H1 (cell line): Measurements from ENCODE around the gene WASL. TPM values are rescaled to one million over a fixed set of nuclear protein-coding genes. Genes with fewer than 3 reads are reported as not detected.

Experiments used
- CTCF ChIA-PET: fragments of 300-600 bp; sonication (Branson Sonifier 250); formaldehyde crosslinking; loops from one replicate; lab custom pipeline; 2021; ENCODE audit not compliant: partially characterized antibody; lab: Charles Lee
- POLR2A ChIA-PET: fragments of 300-600 bp; sonication (Branson Sonifier 250); formaldehyde crosslinking; loops from one replicate; lab custom pipeline; 2021; ENCODE audit warnings: inconsistent platforms; ENCODE audit not compliant: partially characterized antibody; lab: Charles Lee
- DNase-seq, 2 experiments: peaks; one replicate each; pipeline versions ENCODE4 v3.0.0 to v3.0.0-alpha.2; 2010 to 2022; ENCODE audit warnings: low spot score in 2 of 2, low read depth in 1 of 2, mixed read lengths in 1 of 2
- FAIRE-seq: peaks from 2 replicates; lab custom pipeline; 2011; peaks lifted over from hg19 to GRCh38; lab: Jason Lieb, UNC
- H2AFZ ChIP-seq: 2 replicates; pipeline ENCODE4 v1.8.1; 2012; ENCODE audit warnings: low read length, inconsistent platforms
- H2AK5ac ChIP-seq: 2 replicates; pipeline ENCODE4 v1.6.1; 2013; ENCODE audit warnings: low read depth, low read length
- H2BK120ac ChIP-seq: replicated peaks from 2 replicates; pipeline ENCODE3; 2013; ENCODE audit warnings: low read depth, low read length, inconsistent platforms
- H2BK12ac ChIP-seq: 2 replicates; pipeline ENCODE4 v1.6.1; 2013; ENCODE audit warnings: low read depth, low read length
- H2BK15ac ChIP-seq: 2 replicates; pipeline ENCODE4 v1.6.1; 2013; ENCODE audit warnings: low read length
- H2BK20ac ChIP-seq: 2 replicates; pipeline ENCODE4 v1.6.1; 2013; ENCODE audit warnings: low read length
- H2BK5ac ChIP-seq: 2 replicates; pipeline ENCODE4 v1.6.1; 2013; ENCODE audit warnings: low read depth, low read length
- H3K14ac ChIP-seq: 2 replicates; pipeline ENCODE4 v1.6.1; 2013; ENCODE audit warnings: inconsistent platforms; ENCODE audit not compliant: insufficient read length
- H3K18ac ChIP-seq: 2 replicates; pipeline ENCODE4 v1.6.1; 2013; ENCODE audit warnings: low read length; ENCODE audit errors: extremely low read depth
- H3K23ac ChIP-seq: 2 replicates; pipeline ENCODE4 v1.6.1; 2013; ENCODE audit warnings: inconsistent platforms; ENCODE audit not compliant: insufficient read length
- H3K23me2 ChIP-seq: 2 replicates; pipeline ENCODE4 v1.6.1; 2013; ENCODE audit warnings: low read depth, low read length
- H3K27ac ChIP-seq: 2 replicates; pipeline ENCODE4 v1.6.1; 2011; ENCODE audit warnings: low read depth, low read length, inconsistent platforms
- H3K27me3 ChIP-seq, 4 experiments: replicated peaks in 1 of 4; 1 replicate in 1 of 4; 2 replicates in 3 of 4; pipeline versions ENCODE4 v1.6.1 to v1.8.1; 2011 to 2013; ENCODE audit warnings: low read length in 3 of 4, mild to moderate bottlenecking in 3 of 4, inconsistent platforms in 2 of 4, mixed read lengths in 2 of 4, moderate library complexity in 1 of 4; ENCODE audit not compliant: control insufficient read depth in 3 of 4, insufficient read depth in 3 of 4; ENCODE audit errors: extremely low read depth in 1 of 4
- H3K36me3 ChIP-seq, 4 experiments: 2 replicates each; pipeline versions ENCODE4 v1.6.1 to v1.8.1; 2011 to 2013; ENCODE audit warnings: mild to moderate bottlenecking in 4 of 4, low read length in 3 of 4, moderate library complexity in 2 of 4, control low read depth in 1 of 4, inconsistent platforms in 1 of 4; ENCODE audit not compliant: insufficient read depth in 4 of 4, control insufficient read depth in 2 of 4
- H3K4ac ChIP-seq: replicated peaks from 2 replicates; pipeline ENCODE3; 2013; ENCODE audit warnings: low read length, low read depth, mixed read lengths, inconsistent platforms; ENCODE audit not compliant: insufficient read length
- H3K4me1 ChIP-seq, 4 experiments: replicated peaks in 1 of 4; 1 replicate in 1 of 4; 2 replicates in 3 of 4; pipeline versions ENCODE4 v1.6.1 to v1.8.1; 2011 to 2013; ENCODE audit warnings: low read length in 3 of 4, inconsistent platforms in 2 of 4, mixed read lengths in 1 of 4; ENCODE audit not compliant: insufficient read depth in 4 of 4, control insufficient read depth in 3 of 4
- H3K4me2 ChIP-seq, 2 experiments: 2 replicates each; pipeline versions ENCODE4 v1.6.1 to v1.8.1; 2011 to 2013; ENCODE audit warnings: low read depth in 2 of 2, low read length in 2 of 2, control low read depth in 1 of 2, inconsistent platforms in 1 of 2, mild to moderate bottlenecking in 1 of 2; ENCODE audit not compliant: insufficient read depth in 1 of 2
- H3K4me3 ChIP-seq, 4 experiments: fragments of 200-600, 300-600 bp in 1 of 4; sonication (generic), shearing (Covaris generic), sonication (Bioruptor Twin) in 1 of 4; 2 replicates each; pipeline versions ENCODE4 v1.5.1 to v1.8.1; 2011 to 2016; ENCODE audit warnings: low read length in 4 of 4, low read depth in 3 of 4, control low read depth in 2 of 4, inconsistent platforms in 2 of 4, mild to moderate bottlenecking in 2 of 4, mixed read lengths in 1 of 4, moderate library complexity in 1 of 4; ENCODE audit not compliant: insufficient read depth in 2 of 4; ENCODE audit errors: extremely low read depth in 1 of 4
- H3K56ac ChIP-seq: replicated peaks from 2 replicates; pipeline ENCODE3; 2013; ENCODE audit warnings: low read depth, mild to moderate bottlenecking, mixed read lengths, low read length, inconsistent platforms; ENCODE audit not compliant: insufficient read length
- H3K79me1 ChIP-seq: 2 replicates; pipeline ENCODE4 v1.6.1; 2013; ENCODE audit warnings: low read depth, low read length, control low read depth
- H3K79me2 ChIP-seq, 2 experiments: 2 replicates each; pipeline versions ENCODE4 v1.6.1 to v1.8.1; 2012 to 2013; ENCODE audit warnings: low read length in 2 of 2, mild to moderate bottlenecking in 2 of 2, inconsistent platforms in 1 of 2; ENCODE audit not compliant: insufficient read depth in 2 of 2, control insufficient read depth in 1 of 2
- H3K9ac ChIP-seq, 4 experiments: replicated peaks in 1 of 4; 1 replicate in 1 of 4; 2 replicates in 3 of 4; pipeline versions ENCODE4 v1.6.1 to v1.8.1; 2011 to 2013; ENCODE audit warnings: low read depth in 3 of 4, low read length in 3 of 4, control low read depth in 2 of 4, mild to moderate bottlenecking in 2 of 4, moderate library complexity in 2 of 4, inconsistent platforms in 1 of 4; ENCODE audit errors: extremely low read depth in 1 of 4
- H3K9me3 ChIP-seq, 2 experiments: 2 replicates each; pipeline versions ENCODE4 v1.6.1 to v1.8.1; 2012 to 2013; ENCODE audit warnings: mild to moderate bottlenecking in 2 of 2, moderate library complexity in 2 of 2, control low read depth in 1 of 2, inconsistent platforms in 1 of 2, low read depth in 1 of 2, low read length in 1 of 2, mixed read lengths in 1 of 2; ENCODE audit not compliant: insufficient read depth in 2 of 2
- H4K20me1 ChIP-seq, 2 experiments: replicated peaks in 1 of 2; 2 replicates each; pipeline versions ENCODE3 to v1.8.1; 2011 to 2013; ENCODE audit warnings: inconsistent platforms in 2 of 2, low read length in 2 of 2, mild to moderate bottlenecking in 1 of 2; ENCODE audit not compliant: insufficient read depth in 2 of 2, control insufficient read depth in 1 of 2
- H4K5ac ChIP-seq: 2 replicates; pipeline ENCODE4 v1.6.1; 2013; ENCODE audit warnings: low read length, low read depth, mixed read lengths, inconsistent platforms; ENCODE audit not compliant: insufficient read length
- H4K8ac ChIP-seq: 2 replicates; pipeline ENCODE4 v1.8.0; 2013; ENCODE audit warnings: mild to moderate bottlenecking, moderate library complexity, low read length, inconsistent platforms; ENCODE audit not compliant: insufficient read depth; ENCODE audit errors: extremely low read depth
- H4K91ac ChIP-seq: replicated peaks from 2 replicates; pipeline ENCODE3; 2013; ENCODE audit warnings: low read length, mixed read lengths, inconsistent platforms; ENCODE audit not compliant: insufficient read length
- CBX5 ChIP-seq: fragments of 300-800, 300-1000 bp; sonication (generic); IDR thresholded peaks from 2 replicates; pipeline ENCODE4 v1.7.1; 2016; ENCODE audit warnings: antibody characterized with exemption, low read length, low read depth
- CREB1 ChIP-seq: IDR thresholded peaks from 2 replicates; pipeline ENCODE4 v1.6.1; 2012; ENCODE audit warnings: inconsistent platforms
- CTBP2 ChIP-seq: IDR thresholded peaks from 2 replicates; pipeline ENCODE4 v1.7.0; 2011; ENCODE audit warnings: borderline replicate concordance, mild to moderate bottlenecking, moderate library complexity, mixed read lengths, low read length; ENCODE audit not compliant: insufficient read depth, insufficient read length
- EGR1 ChIP-seq: IDR thresholded peaks from 2 replicates; pipeline ENCODE4 v1.6.1; 2011; ENCODE audit warnings: low read depth, low read length, borderline replicate concordance
- RXRA ChIP-seq: IDR thresholded peaks from 2 replicates; pipeline ENCODE4 v1.6.1; 2011; ENCODE audit warnings: low read depth, mild to moderate bottlenecking, low read length, moderate library complexity; ENCODE audit not compliant: insufficient read depth
- SIX5 ChIP-seq: IDR thresholded peaks from 2 replicates; pipeline ENCODE4 v1.6.1; 2011; ENCODE audit warnings: mild to moderate bottlenecking, low read depth, low read length
- SUZ12 ChIP-seq: fragments of 200-600 bp; sonication (generic); IDR thresholded peaks from 2 replicates; pipeline ENCODE4 v1.6.1; 2012; ENCODE audit warnings: mild to moderate bottlenecking, inconsistent platforms, low read length, moderate library complexity, mixed read lengths
- WGBS, 2 experiments: shearing (Covaris generic) in 1 of 2; methylation state at CpG; one replicate each; pipeline versions ENCODE4 v1.1.6 to v1.1.7; 2013 to 2015; ENCODE audit warnings: low lambda C conversion rate in 2 of 2, mixed read lengths in 2 of 2, inconsistent platforms in 1 of 2, low coverage in 1 of 2, missing lambda C conversion rate in 1 of 2; ENCODE audit not compliant: insufficient replicate concordance in 2 of 2, insufficient coverage in 1 of 2, insufficient read length in 1 of 2; ENCODE audit errors: extremely low coverage in 1 of 2, missing lambda C conversion rate in 1 of 2; 5-methylcytosine and 5-hydroxymethylcytosine counted together
- polyA plus RNA-seq, 7 experiments: library from polyadenylated mRNA; depleted of rRNA in 3 of 7; stranded (reverse) in 5 of 7; unstranded in 2 of 7; fragments of >200 nt in 5 of 7; fragments of 200-250 nt in 2 of 7; gene quantifications; 1 replicate in 5 of 7; 2 replicates in 1 of 7; 4 replicates in 1 of 7; pipeline versions ENCODE4 v1.2.1 to v1.2.3, GENCODE V29; 2011 to 2013; ENCODE audit warnings: missing spikeins in 2 of 7, mixed read lengths in 2 of 7
- total RNA-seq: library from RNA; stranded (reverse); fragmentation: NEBNext Ultra II Directional; extraction: Animal tissue kit (Norgen Biotek cat#: 25700); gene quantifications from 2 replicates; pipeline ENCODE4 v1.2.1, GENCODE V29; 2021

WASL gene
- total and polyA plus RNA-seq, 2 of the 8 experiments (the other 6 are each of a cell fraction or from before 2014, with no cell fraction given) = 7.7 to 38.9 TPM

DNA sequence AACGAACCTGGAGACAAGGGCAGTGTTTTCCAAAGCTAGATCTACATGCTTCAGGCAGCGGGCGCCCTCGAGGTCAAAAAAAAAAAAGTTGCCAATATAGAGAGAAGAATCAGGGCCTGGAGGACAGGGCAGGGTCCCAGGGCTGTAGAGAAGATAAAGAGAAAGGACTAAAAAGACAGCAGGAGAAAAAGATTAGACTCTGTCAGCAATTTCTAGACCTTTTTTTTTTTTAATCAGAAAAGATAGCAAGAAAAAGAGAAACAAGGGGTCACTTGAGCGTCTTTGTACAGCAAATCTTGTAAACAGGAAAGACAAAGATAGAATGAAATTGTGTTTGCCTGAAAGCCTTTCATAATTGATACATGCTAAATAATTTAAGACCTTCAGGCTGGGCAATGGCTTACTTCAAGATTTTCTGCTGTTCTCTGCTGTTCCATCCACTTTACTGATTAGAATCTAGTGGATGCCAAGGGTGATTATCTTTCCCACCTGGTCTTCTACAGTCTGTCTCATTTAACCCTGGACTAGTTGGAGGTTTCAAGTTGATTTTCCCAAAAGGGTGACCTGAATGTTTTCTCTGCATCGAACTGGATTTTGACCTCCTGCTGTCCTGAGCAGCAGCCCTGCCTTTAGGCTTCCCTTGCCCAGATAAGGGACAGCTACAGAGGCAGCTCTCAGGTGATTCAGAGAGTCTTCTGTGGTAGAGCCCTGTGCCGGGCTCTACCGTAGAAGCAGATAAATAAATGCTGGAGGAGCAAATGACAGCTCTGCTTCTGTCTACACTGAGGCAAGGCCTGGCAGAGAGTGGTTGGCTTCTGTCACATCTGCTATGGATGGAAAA lies 88.1 kb downstream of the WASL start:
- H3K23me2 ChIP-seq = no peaks in the 10 kb centered on the region
- H3K14ac ChIP-seq = no peak overlapping the region
- H3K9ac ChIP-seq = no peak overlapping the region
- CTCF ChIA-PET = interaction anchor here (0.7 to 2.0 kb wide), 6 partner anchors 11 to 205 kb away, joined by 3 to 5 read pairs (median 4); no protein-coding TSS in a partner anchor
- H3K4ac ChIP-seq = no peak overlapping the region
- H3K27me3 ChIP-seq = no peaks in the 10 kb centered on the region
- no peak overlapping the region for H3K23ac ChIP-seq
- no peak overlapping the region for H4K91ac ChIP-seq
- H3K27ac ChIP-seq = no peak overlapping the region
- no peak overlapping the region for H3K4me3 ChIP-seq
- no peak overlapping the region for H3K4me2 ChIP-seq
- no peak for TF ChIP-seq SUZ12
- no peak for TF ChIP-seq CTBP2
- no peak for TF ChIP-seq RXRA
- no peak for TF ChIP-seq CBX5
- no peak for TF ChIP-seq EGR1
- TF ChIP-seq CREB1 = no peak
- TF ChIP-seq SIX5 = no peak
- POLR2A ChIA-PET = interaction anchor here (0.7 to 1.6 kb wide), 2 partner anchors 11 to 205 kb away, joined by 4 to 6 read pairs; no protein-coding TSS in a partner anchor
- H3K79me1 ChIP-seq = no peaks in the 10 kb centered on the region
- no peak overlapping the region for H4K8ac ChIP-seq
- no peak overlapping the region for H4K5ac ChIP-seq
- no peak overlapping the region for H2BK5ac ChIP-seq
- H2BK20ac ChIP-seq = no peak overlapping the region
- no peaks in the 10 kb centered on the region for H3K79me2 ChIP-seq
- H3K4me1 ChIP-seq = peaks cover 0 to 2% (median 0%) of the 10 kb centered on the region in 4 experiments; a peak in 1 of 7 replicates
- peaks cover 0 to 2% of the 10 kb centered on the region in 2 experiments; a peak in 1 of 4 replicates for H3K9me3 ChIP-seq
- WGBS, 2 experiments = 85% methylated on average over 8 of the region's 8 CpGs; no CpG with 5 or more reads in 1 of the 2 experiments
- FAIRE-seq (no peak), DNase-seq (no peak)
- no peak overlapping the region for H2AK5ac ChIP-seq
- no peaks in the 10 kb centered on the region for H3K36me3 ChIP-seq
- H2AFZ ChIP-seq = no peak overlapping the region
- H2BK15ac ChIP-seq = no peak overlapping the region
- no peak overlapping the region for H2BK120ac ChIP-seq
- no peak overlapping the region for H2BK12ac ChIP-seq
- H4K20me1 ChIP-seq = no peaks in the 10 kb centered on the region
- H3K56ac ChIP-seq = no peak overlapping the region
- no peak overlapping the region for H3K18ac ChIP-seq
